ENCODE results near the gene GALNT18. TPM values are rescaled to one million over a fixed set of nuclear protein-coding genes. Genes with fewer than 3 reads are reported as not detected.

GALNT18 gene
- total RNA-seq, 1 donor from 2014 or later = 22.1 TPM

DNA sequence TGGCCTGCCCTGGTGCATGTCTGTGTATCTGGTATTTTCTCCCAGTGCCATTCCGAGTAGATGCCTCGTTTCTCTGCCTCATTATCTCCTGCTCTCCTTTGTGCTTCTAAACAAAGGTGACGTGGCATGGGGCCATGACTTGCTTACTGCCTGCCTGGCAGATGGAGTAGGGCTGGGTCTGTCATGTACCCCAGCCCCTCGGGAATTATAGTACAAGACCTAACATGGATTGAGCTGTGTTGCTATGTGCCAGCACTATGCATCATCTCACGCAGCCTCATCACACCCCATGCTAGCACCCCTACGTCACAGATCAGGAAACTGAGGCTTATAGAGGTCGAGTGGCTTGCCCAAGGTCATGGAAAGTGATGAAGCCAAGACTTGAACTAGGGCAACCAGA, 88.1 kb downstream of the GALNT18 start:
- H3K36me3 ChIP-seq = no peaks in the 10 kb centered on the region
- no peaks in the 10 kb centered on the region for H3K27me3 ChIP-seq
- H3K4me1 ChIP-seq = peaks cover 38% of the 10 kb centered on the region
- H3K4me3 ChIP-seq = no peak overlapping the region
- H3K9me3 ChIP-seq = no peaks in the 10 kb centered on the region
- no peak for TF ChIP-seq POLR2AphosphoS5 (IDR thresholded peaks at IDR 0.05; ENCODE audit: insufficient read depth in 1 of 2, low read depth in 1 of 2)
- TF ChIP-seq, protein P1, sequence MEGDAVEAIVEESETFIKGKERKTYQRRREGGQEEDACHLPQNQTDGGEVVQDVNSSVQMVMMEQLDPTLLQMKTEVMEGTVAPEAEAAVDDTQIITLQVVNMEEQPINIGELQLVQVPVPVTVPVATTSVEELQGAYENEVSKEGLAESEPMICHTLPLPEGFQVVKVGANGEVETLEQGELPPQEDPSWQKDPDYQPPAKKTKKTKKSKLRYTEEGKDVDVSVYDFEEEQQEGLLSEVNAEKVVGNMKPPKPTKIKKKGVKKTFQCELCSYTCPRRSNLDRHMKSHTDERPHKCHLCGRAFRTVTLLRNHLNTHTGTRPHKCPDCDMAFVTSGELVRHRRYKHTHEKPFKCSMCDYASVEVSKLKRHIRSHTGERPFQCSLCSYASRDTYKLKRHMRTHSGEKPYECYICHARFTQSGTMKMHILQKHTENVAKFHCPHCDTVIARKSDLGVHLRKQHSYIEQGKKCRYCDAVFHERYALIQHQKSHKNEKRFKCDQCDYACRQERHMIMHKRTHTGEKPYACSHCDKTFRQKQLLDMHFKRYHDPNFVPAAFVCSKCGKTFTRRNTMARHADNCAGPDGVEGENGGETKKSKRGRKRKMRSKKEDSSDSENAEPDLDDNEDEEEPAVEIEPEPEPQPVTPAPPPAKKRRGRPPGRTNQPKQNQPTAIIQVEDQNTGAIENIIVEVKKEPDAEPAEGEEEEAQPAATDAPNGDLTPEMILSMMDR (IDR thresholded peaks at IDR 0.05) = no peak
- no peak for TF ChIP-seq POLR2A (IDR thresholded peaks at IDR 0.05)
- intact Hi-C loops (cut with DNase I) = no loop called here
- no peak overlapping the region for H3K27ac ChIP-seq
- no peak for DNase-seq (ENCODE audit: extremely low spot score in 2 of 2)

DNA sequence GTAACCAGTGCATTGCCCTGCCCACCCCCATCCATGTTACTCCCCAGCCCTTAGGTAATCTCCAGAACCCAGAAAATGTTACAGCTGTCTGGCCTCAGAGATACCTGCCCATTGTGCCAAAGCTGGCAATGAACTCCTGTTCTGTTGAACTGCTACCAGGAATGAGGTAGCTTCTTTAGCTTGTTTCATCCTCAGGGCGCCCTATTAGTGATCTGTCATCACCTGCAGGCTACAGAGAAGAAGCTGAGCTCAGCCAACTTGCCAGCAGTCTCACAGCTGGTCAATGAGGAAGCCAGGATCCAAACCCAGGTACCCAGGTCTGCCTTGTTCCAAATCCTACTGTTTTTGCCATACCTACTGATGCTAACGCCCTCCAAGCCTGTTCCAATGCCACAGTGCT, 88.7 kb downstream of the GALNT18 start:
- peaks cover 31% of the 10 kb centered on the region for H3K4me1 ChIP-seq
- no peaks in the 10 kb centered on the region for H3K27me3 ChIP-seq
- H3K4me3 ChIP-seq = no peak overlapping the region
- TF ChIP-seq, protein P1 (IDR thresholded peaks at IDR 0.05) = no peak
- no peak for TF ChIP-seq POLR2AphosphoS5 (IDR thresholded peaks at IDR 0.05; ENCODE audit: insufficient read depth in 1 of 2, low read depth in 1 of 2)
- TF ChIP-seq POLR2A (IDR thresholded peaks at IDR 0.05) = no peak
- H3K27ac ChIP-seq = no peak overlapping the region
- no peaks in the 10 kb centered on the region for H3K36me3 ChIP-seq
- H3K9me3 ChIP-seq = no peaks in the 10 kb centered on the region
- no peak for DNase-seq (ENCODE audit: extremely low spot score in 2 of 2)
- intact Hi-C loops (cut with DNase I) = no loop called here

DNA sequence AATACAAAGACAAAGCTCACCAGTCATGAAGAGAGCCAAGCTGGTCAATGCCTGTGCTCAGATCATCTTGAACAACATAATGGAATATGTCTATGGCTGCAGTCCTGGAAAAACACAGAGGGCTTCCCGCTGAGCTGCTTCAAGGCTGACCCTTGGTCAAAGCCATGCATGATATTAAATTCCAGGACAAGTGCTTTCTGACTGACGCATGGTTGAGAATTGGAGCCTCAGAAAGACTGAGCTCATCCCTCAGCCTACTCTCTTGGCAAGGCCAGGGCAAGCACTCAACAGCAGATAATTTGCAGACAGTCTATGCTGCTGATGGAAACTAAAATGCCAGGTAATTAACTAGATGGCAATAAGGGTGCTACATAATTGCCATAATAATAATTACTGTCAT, 89.2 kb downstream of the GALNT18 start:
- Histone ChIP-seq H3K4me3 (no peak overlapping the region), H3K27me3 (no peaks in the 10 kb centered on the region), H3K4me1 (peaks cover 27% of the 10 kb centered on the region), H3K27ac (no peak overlapping the region), H3K9me3 (no peaks in the 10 kb centered on the region), H3K36me3 (no peaks in the 10 kb centered on the region)
- TF ChIP-seq, protein P1 (IDR thresholded peaks at IDR 0.05) = no peak
- TF ChIP-seq POLR2A (IDR thresholded peaks at IDR 0.05) = no peak
- no peak for TF ChIP-seq POLR2AphosphoS5 (IDR thresholded peaks at IDR 0.05; ENCODE audit: insufficient read depth in 1 of 2, low read depth in 1 of 2)
- no peak for DNase-seq (ENCODE audit: extremely low spot score in 2 of 2)
- intact Hi-C loops (cut with DNase I) = no loop called here

DNA sequence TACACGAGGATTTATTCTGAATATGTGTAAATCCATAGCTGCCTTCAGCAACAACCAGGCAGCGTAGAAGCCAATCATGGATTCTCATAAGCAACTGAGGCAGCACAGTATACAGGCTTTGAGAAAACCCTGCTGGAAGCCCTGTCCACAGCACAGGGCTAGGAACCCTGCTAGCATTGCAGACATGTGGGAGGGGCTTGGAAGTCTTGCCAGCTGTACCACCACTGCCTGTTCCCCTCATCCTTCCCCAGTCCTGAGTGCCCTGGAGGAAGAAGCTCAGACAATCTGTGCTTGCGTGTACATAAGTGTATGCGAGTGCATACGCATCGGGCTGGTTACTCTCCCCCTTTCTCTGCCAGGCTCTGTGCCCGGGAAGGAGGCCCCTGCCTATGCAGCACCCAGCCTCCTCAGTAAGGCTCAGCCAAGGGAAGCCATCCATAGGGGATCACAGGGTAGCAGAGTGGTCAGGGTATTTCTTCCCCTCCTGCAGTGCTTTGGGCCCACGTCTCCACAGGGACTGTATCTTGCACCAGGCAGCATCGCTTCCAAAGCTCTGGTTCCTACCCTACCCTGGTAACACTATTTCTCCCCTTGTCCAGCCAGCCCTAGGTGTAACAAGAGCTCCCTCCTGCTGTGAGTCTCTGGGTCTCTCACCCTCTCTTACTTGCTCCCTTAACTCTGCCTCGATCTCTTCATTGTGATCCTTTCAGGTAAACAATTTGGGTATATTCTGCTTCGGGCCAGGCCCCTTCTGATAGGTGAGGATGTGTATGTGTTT, 90.5 kb downstream of the GALNT18 start:
- no peak overlapping the region for H3K4me3 ChIP-seq
- TF ChIP-seq POLR2AphosphoS5 (IDR thresholded peaks at IDR 0.05; ENCODE audit: insufficient read depth in 1 of 2, low read depth in 1 of 2) (no peak), POLR2A (IDR thresholded peaks at IDR 0.05) (no peak)
- TF ChIP-seq, protein P1 (IDR thresholded peaks at IDR 0.05) = no peak
- H3K27ac ChIP-seq = no peak overlapping the region
- H3K36me3 ChIP-seq = no peaks in the 10 kb centered on the region
- no peak for DNase-seq (ENCODE audit: extremely low spot score in 2 of 2)
- intact Hi-C loops (cut with DNase I) = no loop called here
- H3K4me1 ChIP-seq = peaks cover 15% of the 10 kb centered on the region
- H3K27me3 ChIP-seq = no peaks in the 10 kb centered on the region
- no peaks in the 10 kb centered on the region for H3K9me3 ChIP-seq

DNA sequence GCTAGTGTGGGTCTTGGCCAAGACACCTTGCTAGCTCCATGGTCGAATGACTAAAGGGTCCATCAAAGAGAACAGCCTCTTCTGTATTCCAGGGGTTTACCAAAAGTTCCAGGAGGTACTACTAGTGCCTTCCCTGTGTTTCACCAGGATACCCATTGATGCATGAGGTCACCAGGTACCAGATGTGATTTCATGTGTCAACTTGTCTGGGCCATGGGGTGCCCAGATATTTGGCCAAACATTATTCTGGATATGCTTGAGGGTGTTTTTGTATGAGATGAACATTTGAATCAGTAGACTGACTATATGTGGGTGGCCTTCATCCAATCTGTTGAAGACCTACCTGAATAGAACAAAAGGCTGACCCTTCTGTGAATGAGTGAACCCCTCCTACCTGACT, 92.8 kb downstream of the GALNT18 start:
- DNase-seq (ENCODE audit: extremely low spot score in 2 of 2) = no peak
- Histone ChIP-seq H3K27ac (no peak overlapping the region), H3K36me3 (no peaks in the 10 kb centered on the region), H3K4me1 (no peaks in the 10 kb centered on the region), H3K9me3 (no peaks in the 10 kb centered on the region), H3K27me3 (no peaks in the 10 kb centered on the region), H3K4me3 (no peak overlapping the region)
- TF ChIP-seq POLR2A (IDR thresholded peaks at IDR 0.05) = no peak
- no peak for TF ChIP-seq POLR2AphosphoS5 (IDR thresholded peaks at IDR 0.05; ENCODE audit: insufficient read depth in 1 of 2, low read depth in 1 of 2)
- TF ChIP-seq, protein P1 (IDR thresholded peaks at IDR 0.05) = no peak
- intact Hi-C loops (cut with DNase I) = no loop called here
